Fibroblast of mammary gland (primary cell): ENCODE measurements around the gene ZNF559.
A peak's percentile ranks its signal among the peaks of the same experiment; 100 is the strongest.
"Not testable (repeated sequence)": the region's sequence is repeated elsewhere in the genome, so short reads cannot be mapped to it uniquely, and the experiment has no call there.

Source experiments
- DNase-seq: peaks from one replicate; pipeline ENCODE4 v3.0.0-alpha.2; 2010; ENCODE audit warnings: low read depth
- H3K4me3 ChIP-seq: 2 replicates; pipeline ENCODE4 v1.5.1; 2011; ENCODE audit warnings: low read depth, mild to moderate bottlenecking, low read length, moderate library complexity; ENCODE audit not compliant: control insufficient read depth
- CTCF ChIP-seq: conservative IDR thresholded peaks from 2 replicates; pipeline ENCODE4 v1.5.1; 2011; ENCODE audit warnings: low read depth, low read length, inconsistent platforms; ENCODE audit not compliant: control insufficient read depth, insufficient read depth

ZNF559 gene

GRCh38 chr19:9323919-9324583 lies at the start of gene ZNF559:
Gene ZNF559, plus strand, starts transcription at chr19:9324179. Its CDS starts 14,371 bp downstream, at chr19:9338550.
- H3K4me3 ChIP-seq: peak within 1 kb of the TSS; percentile 65
- DNase-seq: peak; percentile 92
- peak; percentile 28 for TF ChIP-seq CTCF

GRCh38 chr19:9283485-9283884 lies 40.5 kb upstream of the ZNF559 start:
- not testable (repeated sequence) for H3K4me3 ChIP-seq, DNase-seq

- H3K4me3 ChIP-seq: no peak overlapping the region
- no peak for TF ChIP-seq CTCF
- DNase-seq: no peak
Measured at GRCh38 chr19:9289231-9289884, 34.6 kb upstream of the ZNF559 start.

- TF ChIP-seq CTCF: no peak
- no peak overlapping the region for H3K4me3 ChIP-seq
- DNase-seq: peak; percentile 4
Measured at GRCh38 chr19:9295411-9295849, 28.5 kb upstream of the ZNF559 start.

GRCh38 chr19:9296336-9296735 lies 27.6 kb upstream of the ZNF559 start:
- no peak overlapping the region for H3K4me3 ChIP-seq
- TF ChIP-seq CTCF: no peak
- DNase-seq: no peak

- DNase-seq: peak; percentile 84
- TF ChIP-seq CTCF: no peak
- H3K4me3 ChIP-seq: no peak overlapping the region
Measured at GRCh38 chr19:9306443-9306842, 17.5 kb upstream of the ZNF559 start.

GRCh38 chr19:9308091-9308770 lies 15.7 kb upstream of the ZNF559 start:
- no peak for DNase-seq
- H3K4me3 ChIP-seq: peak overlapping the region; percentile 90
- TF ChIP-seq CTCF: no peak
